HEK293 (cell line): Measurements from ENCODE around the gene ZNF296.

ENCODE experiments used
- CTCF ChIA-PET: fragments of 350-600 bp; formaldehyde crosslinking; extraction: SDS; loops from one replicate; lab custom pipeline; 2021; ENCODE audit warnings: antibody characterized with exemption; lab: Yijun Ruan, JAX
- POLR2A ChIA-PET: fragments of 300-600 bp; formaldehyde crosslinking; extraction: SDS; loops from one replicate; lab custom pipeline; 2020; ENCODE audit warnings: antibody characterized with exemption, inconsistent platforms; lab: Yijun Ruan, JAX
- H3K27ac ChIP-seq: fragments of 200-500 bp; sonication (Bioruptor generic); 2 replicates; pipeline ENCODE4 v1.5.1; 2014; ENCODE audit warnings: low read depth, low read length, control low read depth, inconsistent platforms; ENCODE audit errors: extremely low read depth
- H3K36me3 ChIP-seq, 2 experiments: fragments of 200-500 bp in 1 of 2; sonication (Bioruptor generic) in 1 of 2; 1 replicate in 1 of 2; 2 replicates in 1 of 2; pipeline ENCODE4 v1.5.1; 2014 to 2017; ENCODE audit warnings: inconsistent platforms in 2 of 2, low read length in 2 of 2; ENCODE audit not compliant: control insufficient read depth in 2 of 2, insufficient read depth in 1 of 2
- H3K4me1 ChIP-seq: fragments of 200-500 bp; sonication (Bioruptor generic); 2 replicates; pipeline ENCODE4 v1.5.1; 2014; ENCODE audit warnings: mild to moderate bottlenecking, low read length, inconsistent platforms; ENCODE audit not compliant: control insufficient read depth, insufficient read depth
- H3K4me3 ChIP-seq: 2 replicates; pipeline ENCODE4 v1.5.1; 2011; ENCODE audit warnings: low read depth, mild to moderate bottlenecking, control low read depth, low read length, moderate library complexity
- H3K9me3 ChIP-seq: fragments of 200-500 bp; sonication (Bioruptor generic); 2 replicates; pipeline ENCODE4 v1.5.1; 2014; ENCODE audit warnings: low read depth, low read length, inconsistent platforms; ENCODE audit not compliant: control insufficient read depth, insufficient read depth
- BCL11A ChIP-seq: fragments of 450-650 bp; formaldehyde crosslinking; IDR thresholded peaks from 2 replicates; pipeline ENCODE4 v1.5.1; 2016; ENCODE audit warnings: low read depth, missing biosample characterization, missing genetic modification characterization
- GLI2 ChIP-seq: fragments of 450-650 bp; formaldehyde crosslinking; IDR thresholded peaks from 2 replicates; pipeline ENCODE4; 2017; ENCODE audit warnings: missing biosample characterization, missing genetic modification characterization, low read depth, borderline replicate concordance
- HOXA7 ChIP-seq: sonication (generic); formaldehyde crosslinking; IDR thresholded peaks from 2 replicates; pipeline ENCODE4 v1.8.1; 2022; ENCODE audit warnings: missing genetic modification reagents, borderline replicate concordance
- OVOL3 ChIP-seq: fragments of 450-650 bp; formaldehyde crosslinking; IDR thresholded peaks from 2 replicates; pipeline ENCODE4 v1.5.1; 2016; ENCODE audit warnings: missing biosample characterization, missing genetic modification characterization
- ZBTB11 ChIP-seq: fragments of 450-650 bp; formaldehyde crosslinking; conservative IDR thresholded peaks from 2 replicates; pipeline ENCODE4 v1.5.1; 2016; ENCODE audit warnings: low read depth, missing biosample characterization, missing genetic modification characterization
- ZBTB20 ChIP-seq: fragments of 450-650 bp; formaldehyde crosslinking; IDR thresholded peaks from 2 replicates; pipeline ENCODE4 v1.5.1; 2016; ENCODE audit warnings: missing biosample characterization, missing genetic modification characterization
- ZBTB26 ChIP-seq: fragments of 450-650 bp; formaldehyde crosslinking; optimal IDR thresholded peaks from 2 replicates; pipeline ENCODE3; 2016; ENCODE audit warnings: missing biosample characterization, mild to moderate bottlenecking, missing genetic modification characterization
- ZFP3 ChIP-seq: fragments of 450-650 bp; formaldehyde crosslinking; IDR thresholded peaks from 2 replicates; pipeline ENCODE4 v1.5.1; 2016; ENCODE audit warnings: low read depth, missing biosample characterization, missing genetic modification characterization
- ZNF132 ChIP-seq: fragments of 450-650 bp; formaldehyde crosslinking; IDR thresholded peaks from 2 replicates; pipeline ENCODE4 v1.5.1; 2017; ENCODE audit warnings: missing biosample characterization, missing genetic modification characterization, borderline replicate concordance
- ZNF133 ChIP-seq: fragments of 450-650 bp; formaldehyde crosslinking; IDR thresholded peaks from 2 replicates; pipeline ENCODE4 v1.5.1; 2016; ENCODE audit warnings: missing biosample characterization, missing genetic modification characterization
- ZNF211 ChIP-seq: fragments of 450-650 bp; formaldehyde crosslinking; IDR thresholded peaks from 2 replicates; pipeline ENCODE4 v1.5.1; 2016; ENCODE audit warnings: low read depth, missing biosample characterization, missing genetic modification characterization
- ZNF214 ChIP-seq: fragments of 450-650 bp; formaldehyde crosslinking; IDR thresholded peaks from 2 replicates; pipeline ENCODE4 v1.5.1; 2017; ENCODE audit warnings: missing biosample characterization, mild to moderate bottlenecking, missing genetic modification characterization, borderline replicate concordance
- ZNF223 ChIP-seq: fragments of 450-650 bp; formaldehyde crosslinking; IDR thresholded peaks from 2 replicates; pipeline ENCODE4 v1.5.1; 2016; ENCODE audit warnings: missing biosample characterization, missing genetic modification characterization
- ZNF335 ChIP-seq: fragments of 450-650 bp; formaldehyde crosslinking; conservative IDR thresholded peaks from 2 replicates; pipeline ENCODE4 v1.5.1; 2016; ENCODE audit warnings: missing biosample characterization, missing genetic modification characterization
- ZNF416 ChIP-seq: fragments of 450-650 bp; formaldehyde crosslinking; IDR thresholded peaks from 2 replicates; pipeline ENCODE4 v1.5.1; 2016; ENCODE audit warnings: missing biosample characterization, missing genetic modification characterization
- ZNF585B ChIP-seq: fragments of 450-650 bp; formaldehyde crosslinking; IDR thresholded peaks from 2 replicates; pipeline ENCODE4 v1.5.1; 2016; ENCODE audit warnings: missing biosample characterization, missing genetic modification characterization
- ZNF623 ChIP-seq: fragments of 450-650 bp; formaldehyde crosslinking; IDR thresholded peaks from 2 replicates; pipeline ENCODE4 v1.5.1; 2016; ENCODE audit warnings: missing biosample characterization, missing genetic modification characterization
- ZNF629 ChIP-seq: fragments of 450-650 bp; formaldehyde crosslinking; IDR thresholded peaks from 2 replicates; pipeline ENCODE4 v1.5.1; 2017; ENCODE audit warnings: missing biosample characterization, missing genetic modification characterization
- ZNF639 ChIP-seq: fragments of 450-650 bp; formaldehyde crosslinking; IDR thresholded peaks from 2 replicates; pipeline ENCODE4 v1.5.1; 2016; ENCODE audit warnings: missing biosample characterization, missing genetic modification characterization
- ZNF670 ChIP-seq: fragments of 450-650 bp; formaldehyde crosslinking; IDR thresholded peaks from 2 replicates; pipeline ENCODE4 v1.5.1; 2016; ENCODE audit warnings: missing biosample characterization, missing genetic modification characterization, low read depth
- TF ChIP-seq, protein P1 (sequence below): fragments of 450-650 bp; formaldehyde crosslinking; IDR thresholded peaks from 2 replicates; pipeline ENCODE4 v1.5.1; 2017; ENCODE audit warnings: missing biosample characterization, missing genetic modification characterization
- TF ChIP-seq, protein P2 (sequence below): sonication (generic); formaldehyde crosslinking; IDR thresholded peaks from 2 replicates; pipeline ENCODE4 v1.8.1; 2022; ENCODE audit warnings: mild to moderate bottlenecking, moderate library complexity, missing genetic modification reagents

The ZNF296 gene

DNA sequence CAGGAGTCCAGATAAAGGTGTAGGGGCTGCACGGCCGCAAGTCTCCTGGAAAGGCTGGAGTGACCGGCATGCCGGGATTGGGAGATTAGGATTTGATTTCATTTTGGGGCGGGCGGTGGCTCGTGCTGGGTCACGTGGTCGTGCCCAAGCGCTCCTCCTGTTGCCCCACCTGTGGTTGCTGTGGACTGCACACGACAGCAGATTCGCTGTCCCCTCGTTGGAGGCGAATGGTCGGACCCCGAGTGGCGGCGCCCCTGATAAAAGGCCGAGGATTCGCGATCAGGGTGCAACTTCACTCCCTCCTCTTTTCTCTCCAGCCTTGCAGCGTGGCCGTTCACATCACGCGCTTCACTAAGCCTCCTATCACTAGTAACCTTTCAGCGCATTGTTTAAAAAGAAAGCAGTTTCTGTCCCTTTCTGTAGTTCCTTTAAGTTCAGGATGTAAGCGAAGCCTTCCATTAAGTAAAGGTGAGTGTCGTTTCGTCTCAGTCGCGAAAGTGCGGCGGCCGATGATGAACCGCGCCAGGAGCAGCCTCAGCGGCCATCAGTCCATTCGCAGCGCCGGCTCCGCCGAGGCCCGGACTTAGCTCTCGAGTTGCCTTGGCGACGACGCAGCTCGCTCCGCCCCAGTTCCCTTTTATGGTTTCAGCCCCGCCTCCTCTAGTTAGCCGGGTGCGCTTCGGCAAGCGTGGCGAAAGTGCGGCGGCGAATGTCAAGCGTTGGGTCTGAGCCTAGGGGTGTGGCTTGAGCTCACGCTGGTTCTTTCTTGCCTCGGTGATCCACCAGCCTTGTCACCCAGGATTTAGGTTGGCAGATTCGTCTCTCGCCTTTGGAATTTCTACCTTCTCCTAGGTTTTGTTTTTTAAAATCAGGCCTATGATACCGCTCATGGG lies 15.0 kb upstream of the ZNF296 start (continued):
- TF ChIP-seq, protein P1, sequence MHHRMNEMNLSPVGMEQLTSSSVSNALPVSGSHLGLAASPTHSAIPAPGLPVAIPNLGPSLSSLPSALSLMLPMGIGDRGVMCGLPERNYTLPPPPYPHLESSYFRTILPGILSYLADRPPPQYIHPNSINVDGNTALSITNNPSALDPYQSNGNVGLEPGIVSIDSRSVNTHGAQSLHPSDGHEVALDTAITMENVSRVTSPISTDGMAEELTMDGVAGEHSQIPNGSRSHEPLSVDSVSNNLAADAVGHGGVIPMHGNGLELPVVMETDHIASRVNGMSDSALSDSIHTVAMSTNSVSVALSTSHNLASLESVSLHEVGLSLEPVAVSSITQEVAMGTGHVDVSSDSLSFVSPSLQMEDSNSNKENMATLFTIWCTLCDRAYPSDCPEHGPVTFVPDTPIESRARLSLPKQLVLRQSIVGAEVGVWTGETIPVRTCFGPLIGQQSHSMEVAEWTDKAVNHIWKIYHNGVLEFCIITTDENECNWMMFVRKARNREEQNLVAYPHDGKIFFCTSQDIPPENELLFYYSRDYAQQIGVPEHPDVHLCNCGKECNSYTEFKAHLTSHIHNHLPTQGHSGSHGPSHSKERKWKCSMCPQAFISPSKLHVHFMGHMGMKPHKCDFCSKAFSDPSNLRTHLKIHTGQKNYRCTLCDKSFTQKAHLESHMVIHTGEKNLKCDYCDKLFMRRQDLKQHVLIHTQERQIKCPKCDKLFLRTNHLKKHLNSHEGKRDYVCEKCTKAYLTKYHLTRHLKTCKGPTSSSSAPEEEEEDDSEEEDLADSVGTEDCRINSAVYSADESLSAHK (tag by site-specific recombination) = no peak
- TF ChIP-seq ZNF133 (tag by site-specific recombination) = no peak
- TF ChIP-seq ZNF214 (tag by site-specific recombination) = no peak
- no peak for TF ChIP-seq ZNF223 (tag by site-specific recombination)
- no peak for TF ChIP-seq ZNF416 (tag by site-specific recombination)
- no peak for TF ChIP-seq ZFP3 (tag by site-specific recombination)
- TF ChIP-seq ZNF623 (tag by site-specific recombination) = peak; percentile 10; the same call in 1 of the 2 replicates
- TF ChIP-seq GLI2 (tag by site-specific recombination) = no peak

GRCh38 chr19:45090606-45091005 lies 14.3 kb upstream of the ZNF296 start:
- H3K4me3 ChIP-seq = no peak overlapping the region
- CTCF ChIA-PET = interaction anchor here (0.5 to 2.8 kb wide), 6 partner anchors 8 to 61 kb away, joined by 4 to 21 read pairs (median 8); partner anchors contain the start of gene GEMIN7
- H3K9me3 ChIP-seq = no peaks in the 10 kb centered on the region
- peaks cover 24 to 35% of the 10 kb centered on the region in 2 experiments; a peak in 2 of 3 replicates for H3K36me3 ChIP-seq
- no peak for TF ChIP-seq ZNF639 (tag by site-specific recombination)
- TF ChIP-seq ZNF335 (tag by site-specific recombination) = no peak
- no peak for TF ChIP-seq HOXA7
- no peak for TF ChIP-seq ZNF585B (tag by site-specific recombination)
- TF ChIP-seq ZNF670 (tag by site-specific recombination) = no peak
- no peak for TF ChIP-seq ZNF629 (tag by site-specific recombination)
- no peak for TF ChIP-seq ZNF211 (tag by site-specific recombination)
- no peak for TF ChIP-seq ZBTB11 (tag by site-specific recombination)
- TF ChIP-seq BCL11A (tag by site-specific recombination) = no peak
- TF ChIP-seq, protein P2, sequence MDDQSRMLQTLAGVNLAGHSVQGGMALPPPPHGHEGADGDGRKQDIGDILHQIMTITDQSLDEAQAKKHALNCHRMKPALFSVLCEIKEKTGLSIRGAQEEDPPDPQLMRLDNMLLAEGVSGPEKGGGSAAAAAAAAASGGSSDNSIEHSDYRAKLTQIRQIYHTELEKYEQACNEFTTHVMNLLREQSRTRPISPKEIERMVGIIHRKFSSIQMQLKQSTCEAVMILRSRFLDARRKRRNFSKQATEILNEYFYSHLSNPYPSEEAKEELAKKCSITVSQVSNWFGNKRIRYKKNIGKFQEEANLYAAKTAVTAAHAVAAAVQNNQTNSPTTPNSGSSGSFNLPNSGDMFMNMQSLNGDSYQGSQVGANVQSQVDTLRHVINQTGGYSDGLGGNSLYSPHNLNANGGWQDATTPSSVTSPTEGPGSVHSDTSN (CRISPR knock-in tag) = no peak
- no peak for TF ChIP-seq ZNF132 (tag by site-specific recombination)
- TF ChIP-seq ZBTB26 (tag by site-specific recombination) = no peak
- no peak for TF ChIP-seq OVOL3 (tag by site-specific recombination)
- TF ChIP-seq ZBTB20 (tag by site-specific recombination) = no peak
- H3K4me1 ChIP-seq = peaks cover 20% of the 10 kb centered on the region
- H3K27ac ChIP-seq = peak overlapping the region; percentile 68; the same call in 1 of the 2 replicates
- POLR2A ChIA-PET = interaction anchor here (0.8 to 2.6 kb wide), 7 partner anchors 8 to 81 kb away, joined by 3 to 16 read pairs (median 8); partner anchors contain the start of genes GEMIN7 and ZNF296
